Lower leg skin (tissue), 3 donors: ENCODE measurements around the gene VPS13D.

ENCODE experiments used
- POLR2A ChIP-seq, 2 donors: fragments of 450-650 bp; IDR thresholded peaks; one replicate each; pipeline ENCODE4 v1.6.1; 2016 to 2017; ENCODE audit warnings: antibody characterized with exemption in 2 of 2, mild to moderate bottlenecking in 1 of 2, moderate library complexity in 1 of 2
- TF ChIP-seq, protein P1 (sequence below), 3 donors: fragments of 450-650 bp; IDR thresholded peaks; one replicate each; pipeline ENCODE4 v1.5.1; 2016; ENCODE audit warnings: antibody characterized with exemption in 3 of 3, mild to moderate bottlenecking in 3 of 3, moderate library complexity in 2 of 3

DNA sequence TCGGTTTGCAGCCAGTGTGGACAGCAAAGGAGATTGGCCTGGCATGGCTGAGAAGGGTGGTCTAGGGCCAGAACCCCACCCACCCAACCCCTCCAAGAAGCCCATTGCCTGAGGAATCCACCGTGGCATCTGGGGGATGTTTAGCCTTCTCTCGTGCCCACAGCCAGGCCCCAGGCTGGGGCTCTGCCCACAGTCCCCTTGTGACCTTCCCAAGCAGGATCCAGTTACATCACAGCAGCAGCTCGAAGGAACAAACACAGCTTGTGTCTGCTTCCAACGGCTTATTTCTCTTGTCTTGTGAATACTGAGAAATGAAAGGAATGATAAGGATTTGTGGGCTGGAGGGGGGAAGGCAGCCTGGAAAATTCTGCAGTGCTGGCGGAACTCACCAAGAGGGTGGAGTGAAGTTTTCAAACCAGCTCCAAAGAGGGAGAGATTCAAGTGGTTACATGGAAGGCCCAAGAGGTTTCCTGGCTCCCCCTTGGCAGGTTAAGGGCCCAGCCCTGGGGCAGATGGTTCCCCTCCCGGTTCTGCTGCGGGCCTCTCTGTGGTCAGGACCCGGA, 326.6 kb downstream of the VPS13D start:
- TF ChIP-seq POLR2A (IDR thresholded peaks at IDR 0.05), result no peak
- TF ChIP-seq, protein P1, sequence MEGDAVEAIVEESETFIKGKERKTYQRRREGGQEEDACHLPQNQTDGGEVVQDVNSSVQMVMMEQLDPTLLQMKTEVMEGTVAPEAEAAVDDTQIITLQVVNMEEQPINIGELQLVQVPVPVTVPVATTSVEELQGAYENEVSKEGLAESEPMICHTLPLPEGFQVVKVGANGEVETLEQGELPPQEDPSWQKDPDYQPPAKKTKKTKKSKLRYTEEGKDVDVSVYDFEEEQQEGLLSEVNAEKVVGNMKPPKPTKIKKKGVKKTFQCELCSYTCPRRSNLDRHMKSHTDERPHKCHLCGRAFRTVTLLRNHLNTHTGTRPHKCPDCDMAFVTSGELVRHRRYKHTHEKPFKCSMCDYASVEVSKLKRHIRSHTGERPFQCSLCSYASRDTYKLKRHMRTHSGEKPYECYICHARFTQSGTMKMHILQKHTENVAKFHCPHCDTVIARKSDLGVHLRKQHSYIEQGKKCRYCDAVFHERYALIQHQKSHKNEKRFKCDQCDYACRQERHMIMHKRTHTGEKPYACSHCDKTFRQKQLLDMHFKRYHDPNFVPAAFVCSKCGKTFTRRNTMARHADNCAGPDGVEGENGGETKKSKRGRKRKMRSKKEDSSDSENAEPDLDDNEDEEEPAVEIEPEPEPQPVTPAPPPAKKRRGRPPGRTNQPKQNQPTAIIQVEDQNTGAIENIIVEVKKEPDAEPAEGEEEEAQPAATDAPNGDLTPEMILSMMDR (IDR thresholded peaks at IDR 0.05), result no peak
